LoVo (cell line): ENCODE measurements around the gene NDUFAF8.
A peak's percentile ranks its signal among the peaks of the same experiment; 100 is the strongest.
"Not testable (repeated sequence)": the region's sequence is repeated elsewhere in the genome, so short reads cannot be mapped to it uniquely, and the experiment has no call there.

Experiments
- DNase-seq: peaks from one replicate; pipeline ENCODE4 v3.0.0-alpha.2; 2016; ENCODE audit warnings: low spot score

The NDUFAF8 gene

DNA sequence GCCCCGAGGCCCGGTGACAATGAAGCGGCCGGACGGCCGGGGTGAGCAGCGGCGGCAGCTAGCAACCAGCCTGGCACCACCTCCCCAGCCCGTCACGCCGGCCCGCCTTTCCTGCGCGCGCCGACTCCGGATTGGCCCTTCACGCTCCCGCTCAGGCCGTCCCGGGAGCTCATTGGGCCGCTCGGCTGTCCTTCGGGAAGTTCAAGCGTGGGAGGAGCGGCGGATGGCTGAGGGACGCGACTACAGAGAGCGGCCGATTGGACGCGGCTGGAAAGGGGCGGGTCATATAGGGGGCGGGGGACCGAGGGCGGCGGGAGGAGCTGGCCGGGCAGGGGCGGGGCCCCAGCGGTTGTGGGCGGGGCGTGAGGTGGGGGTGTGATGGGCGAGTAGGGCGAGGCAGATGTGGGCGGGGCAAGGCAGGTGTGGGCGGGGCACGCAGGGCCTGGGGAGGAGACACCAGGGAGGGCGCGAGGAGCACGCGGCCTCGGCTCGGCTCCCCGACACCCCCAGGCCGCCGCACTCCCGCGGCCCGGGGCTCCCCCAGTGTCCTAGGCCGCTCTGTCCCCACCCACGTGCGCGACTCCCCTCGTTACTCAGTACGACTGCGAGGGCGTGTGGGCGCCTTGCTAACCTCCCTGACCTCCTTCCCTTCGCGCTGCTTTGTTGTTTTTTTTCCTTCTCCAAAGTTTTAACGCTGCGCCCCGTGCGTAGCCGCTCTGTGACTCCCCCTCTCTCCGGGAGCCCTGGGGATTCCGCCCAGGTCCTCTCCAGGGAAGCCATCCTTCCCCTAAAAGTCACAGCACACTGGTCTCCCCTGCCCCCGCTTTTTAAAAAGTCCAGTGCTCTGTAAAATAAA is 16.0 kb upstream of the NDUFAF8 start, which contains the start of gene CEP131:
CEP131 (minus strand) TSS at position 60 of the 856 bp plus-strand sequence. CDS start 2,909 bp downstream, outside the sequence.
- DNase-seq, result peak; percentile 99

DNA sequence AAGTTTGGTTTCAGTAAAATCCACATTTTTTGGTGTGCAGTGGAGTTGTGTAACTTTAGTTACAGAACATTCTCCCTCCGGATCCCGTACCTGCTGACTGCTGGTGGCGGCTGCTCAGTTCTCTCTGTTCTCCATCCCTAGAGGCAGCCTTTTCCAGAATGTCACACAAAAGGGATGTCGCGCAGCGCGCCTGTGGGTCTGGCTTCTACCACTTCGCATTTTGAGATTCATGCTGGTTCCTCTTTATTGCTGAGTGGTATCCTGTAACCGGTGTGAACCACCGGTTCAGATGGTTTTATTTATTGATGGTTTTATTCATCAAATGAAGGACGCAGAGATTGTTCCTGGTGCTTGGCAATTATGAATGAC is 15.4 kb upstream of the NDUFAF8 start:
- DNase-seq, result no peak

DNA sequence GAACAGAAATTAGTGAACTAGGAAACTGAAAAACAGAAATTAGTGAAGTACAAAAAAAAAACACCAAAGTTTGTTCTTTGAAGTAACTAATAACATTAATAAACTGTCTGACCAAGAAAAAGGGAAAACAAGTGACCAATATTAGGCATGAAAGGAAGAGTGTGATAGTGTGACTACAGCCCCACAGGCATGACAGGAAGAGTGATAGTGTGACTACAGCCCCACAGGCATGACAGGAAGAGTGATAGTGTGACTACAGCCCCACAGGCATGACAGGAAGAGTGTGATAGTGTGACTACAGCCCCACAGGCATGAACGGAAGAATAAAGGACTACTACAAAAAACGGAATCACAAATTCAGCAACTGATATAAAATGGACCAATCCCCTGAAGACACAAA is 11.5 kb upstream of the NDUFAF8 start:
- DNase-seq, result not testable (repeated sequence)

DNA sequence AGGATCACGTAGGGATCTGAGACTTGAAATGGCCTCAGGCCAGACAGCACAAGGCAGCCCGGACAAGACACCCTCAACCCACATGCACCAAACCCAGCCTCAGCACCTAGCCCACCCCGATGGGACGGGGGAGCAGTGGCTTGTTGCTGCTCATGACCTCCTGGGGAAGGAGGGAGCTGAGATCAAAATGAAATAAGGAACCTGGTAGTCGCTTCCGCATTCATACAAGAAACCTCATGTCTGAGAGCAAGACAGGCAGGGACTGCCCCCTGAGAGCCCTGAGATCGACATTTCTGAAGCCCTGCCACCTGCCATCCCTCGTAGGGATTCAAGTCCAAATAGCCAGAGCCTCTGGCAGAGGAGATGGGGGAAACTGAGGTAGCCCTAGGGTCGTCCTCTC is 10.7 kb upstream of the NDUFAF8 start:
- DNase-seq, result no peak

- no peak for DNase-seq
These were observed 10.1 kb upstream of the NDUFAF8 start for GRCh38 chr17:81228834-81229665.

- no peak for DNase-seq
These were observed 9.5 kb upstream of the NDUFAF8 start for GRCh38 chr17:81229666-81229920.

GRCh38 chr17:81230043-81230820 is 8.9 kb upstream of the NDUFAF8 start:
- DNase-seq, result no peak

GRCh38 chr17:81231121-81231645 is 7.9 kb upstream of the NDUFAF8 start:
- DNase-seq, result no peak

GRCh38 chr17:81231766-81232581 is 7.1 kb upstream of the NDUFAF8 start:
- no peak for DNase-seq

DNA sequence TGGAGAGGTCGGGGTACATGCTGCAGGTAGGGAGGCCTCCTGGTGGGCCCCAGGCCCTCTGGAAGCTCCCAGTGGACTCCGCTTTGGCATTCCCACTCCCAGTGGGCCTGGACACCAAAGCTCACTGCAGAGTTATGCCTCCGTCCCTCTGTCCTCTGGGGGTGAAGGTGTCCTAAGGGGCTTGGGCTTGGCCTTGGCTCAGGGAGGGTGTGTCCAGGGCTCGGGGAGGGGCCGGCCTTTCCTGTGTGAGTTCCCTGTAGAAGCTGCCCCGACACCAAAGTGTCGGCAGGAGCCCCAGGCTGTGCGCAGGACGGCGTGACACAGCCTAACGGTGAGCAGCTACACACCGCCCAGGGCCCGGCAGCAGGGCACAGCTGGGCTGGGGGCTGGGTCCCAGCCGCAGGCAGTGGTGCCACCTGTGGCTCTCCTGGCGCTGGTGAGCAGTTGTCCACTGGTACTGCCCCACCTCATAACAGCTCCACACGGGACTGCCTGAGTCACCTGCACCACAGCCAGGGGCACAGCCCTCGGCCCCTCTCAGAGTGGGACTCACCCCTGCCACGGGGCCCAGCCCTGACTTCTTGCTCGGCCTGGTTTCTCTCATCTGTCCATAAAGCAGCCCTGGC is 6.4 kb upstream of the NDUFAF8 start:
- no peak for DNase-seq

DNA sequence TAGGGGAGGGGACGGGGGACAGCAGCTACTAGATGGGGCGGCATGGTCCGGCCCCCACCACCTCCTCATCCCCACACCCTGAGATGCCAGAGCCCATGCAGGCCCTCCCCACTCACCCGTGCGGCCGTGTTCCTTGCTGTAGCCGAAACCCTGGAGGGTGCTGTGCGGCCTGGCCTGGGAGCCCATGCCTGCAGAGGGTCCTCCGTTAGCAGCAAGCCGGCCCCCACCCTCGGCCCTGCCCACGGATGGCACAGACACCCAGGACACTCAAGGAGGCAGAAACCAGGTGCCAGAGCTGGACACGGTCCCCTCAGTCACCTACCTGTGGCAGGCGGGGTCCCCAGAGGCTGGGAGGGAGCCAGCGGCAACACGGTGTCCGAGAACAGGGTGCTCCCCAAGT is 5.8 kb upstream of the NDUFAF8 start:
- DNase-seq, result no peak

DNA sequence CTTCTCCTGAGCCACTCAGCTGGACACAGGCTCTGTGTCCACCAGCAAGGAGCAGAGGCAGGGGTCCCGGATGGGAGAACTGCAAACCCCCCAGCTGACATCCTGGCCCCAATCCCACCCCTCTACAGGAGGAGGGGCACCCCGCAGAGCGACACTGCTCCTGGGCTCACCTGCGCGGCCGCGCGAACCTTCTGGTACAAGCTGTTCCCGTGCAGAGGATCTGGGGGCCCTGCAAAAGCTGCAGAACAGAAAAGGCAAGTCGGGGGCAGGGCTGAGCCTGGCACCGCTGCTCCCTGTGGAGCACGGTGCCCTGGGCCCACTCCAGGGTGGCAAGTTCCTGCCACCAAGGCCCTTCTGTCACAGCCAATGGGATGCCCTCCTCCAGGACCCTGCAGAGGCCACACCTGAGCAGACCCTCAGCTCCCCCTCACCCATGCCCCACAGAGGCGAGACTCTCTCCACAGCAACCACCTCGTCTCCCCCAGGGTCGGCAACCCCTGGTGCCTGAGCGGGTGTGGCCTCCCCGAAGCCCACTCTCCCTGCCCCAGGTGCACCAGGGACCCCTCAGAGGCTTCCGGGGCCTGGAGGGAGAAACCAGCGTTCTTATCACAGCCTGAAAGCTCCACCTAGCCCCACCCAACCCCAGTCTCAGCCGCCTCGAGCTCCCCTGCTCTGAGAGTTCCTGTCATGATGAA is 5.2 kb upstream of the NDUFAF8 start:
- DNase-seq, result no peak

DNA sequence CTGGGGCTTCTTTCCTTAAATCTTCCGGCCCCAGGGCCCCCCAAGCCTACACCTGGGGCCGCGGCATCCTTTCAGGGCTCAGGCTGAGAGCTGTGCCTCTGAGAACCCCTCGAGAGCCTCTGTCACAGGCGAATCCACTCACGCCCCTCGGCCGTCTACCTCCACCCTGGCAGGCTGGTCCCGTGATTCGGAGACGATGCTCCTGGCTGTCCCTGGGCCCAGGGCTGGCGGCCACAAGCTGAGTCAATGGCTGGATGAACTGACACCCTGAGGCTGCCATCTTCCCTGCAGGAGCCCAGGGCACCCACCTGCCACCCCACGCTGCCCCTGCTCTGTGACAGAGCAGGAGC is 4.6 kb upstream of the NDUFAF8 start:
- DNase-seq, result no peak

- no peak for DNase-seq
These were observed 3.9 kb upstream of the NDUFAF8 start for GRCh38 chr17:81234940-81235821.

- no peak for DNase-seq
These were observed 3.0 kb upstream of the NDUFAF8 start for GRCh38 chr17:81235822-81236740.

DNA sequence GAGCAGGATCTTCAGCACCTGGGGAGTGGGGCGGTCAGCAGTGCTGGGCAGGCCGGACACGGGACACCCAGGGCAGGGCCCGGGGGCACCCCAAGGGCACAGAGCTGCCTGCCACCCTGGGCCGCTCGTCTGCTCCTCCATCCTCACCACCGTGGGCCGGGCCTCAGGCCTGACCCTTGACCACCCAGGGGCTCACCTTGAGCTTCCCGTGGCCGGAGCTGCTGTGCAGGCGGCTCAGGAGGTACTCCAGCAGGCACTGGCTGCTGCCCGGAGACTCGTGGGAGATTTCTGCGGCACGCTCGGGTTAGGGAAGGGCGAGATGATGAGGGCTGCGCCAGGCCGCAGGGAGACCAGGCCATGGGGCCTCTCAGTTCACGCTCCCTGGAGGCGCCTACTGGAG is 2.3 kb upstream of the NDUFAF8 start:
- DNase-seq, result no peak

DNA sequence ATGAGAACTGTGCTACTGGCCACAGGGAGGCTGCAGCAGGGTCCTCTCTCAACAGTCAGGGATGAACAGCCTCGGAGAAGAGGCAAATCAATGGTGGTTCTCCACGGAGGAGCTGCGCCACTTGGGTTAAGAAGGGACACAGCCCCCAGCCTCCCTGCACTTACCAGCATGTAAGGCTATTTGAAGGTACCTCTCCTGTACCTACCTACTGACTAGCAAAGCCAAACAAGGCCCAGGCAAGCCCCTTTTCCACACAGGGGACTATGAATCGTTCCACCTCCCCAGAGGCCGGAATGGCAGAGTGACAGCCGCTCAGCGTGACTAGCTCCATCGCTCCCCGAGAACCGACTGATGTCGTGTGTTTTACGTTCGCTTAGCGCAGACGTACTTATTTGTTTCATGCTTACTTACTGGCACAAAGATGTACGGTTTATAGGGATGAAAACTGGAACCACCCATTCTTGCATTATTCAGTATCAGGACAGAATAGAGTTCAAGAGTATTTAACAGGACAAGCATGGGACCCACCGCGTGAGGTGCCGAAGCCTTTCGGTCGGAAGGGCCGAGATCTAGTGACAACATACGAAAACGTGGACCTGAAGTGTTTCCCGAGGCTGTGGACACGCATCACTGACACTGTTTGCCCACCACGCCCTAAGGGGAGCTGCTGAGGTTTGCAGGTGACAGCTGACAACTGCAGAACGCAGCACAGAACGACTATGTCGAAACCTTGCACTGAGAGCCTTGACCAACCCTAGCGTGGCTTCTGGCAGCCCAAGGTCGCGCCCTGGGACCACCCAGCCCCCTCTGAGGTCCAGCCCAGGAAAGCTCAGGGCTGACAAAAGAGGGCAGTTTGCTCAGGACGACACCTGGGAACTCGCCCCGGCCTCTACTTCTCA is 1.3 kb upstream of the NDUFAF8 start:
- peak; percentile 21 for DNase-seq

- no peak for DNase-seq
These were observed 666 bp upstream of the NDUFAF8 start for GRCh38 chr17:81238490-81238814.
